RWPE1 (cell line): ENCODE data around the gene DOCK3.

Source experiments
- CTCF ChIA-PET: fragments of 350-600 bp; sonication (Branson Sonifier 250); formaldehyde crosslinking; extraction: SDS; loops from one replicate; lab custom pipeline; 2021; lab: Yijun Ruan, JAX
- POLR2A ChIA-PET: fragments of 400-600 bp; formaldehyde crosslinking; extraction: SDS; loops from one replicate; lab custom pipeline; 2020; ENCODE audit warnings: antibody characterized with exemption; ENCODE audit not compliant: low non-redundant PET; lab: Yijun Ruan, JAX
- DNase-seq: peaks from one replicate; pipeline ENCODE4 v3.0.0; 2012; ENCODE audit warnings: low spot score
- H3K27ac ChIP-seq: fragments of 450-650 bp; 2 replicates; pipeline ENCODE4 v1.5.1; 2017
- CTCF ChIP-seq: fragments of 450-650 bp; conservative IDR thresholded peaks from 2 replicates; pipeline ENCODE4 v1.5.1; 2017; ENCODE audit warnings: low read depth, mild to moderate bottlenecking

DOCK3 gene

GRCh38 chr3:51354731-51355615 is 680.2 kb downstream of the DOCK3 start:
- POLR2A ChIA-PET = no interaction called here
- H3K27ac ChIP-seq = no peak overlapping the region
- no peak for DNase-seq
- TF ChIP-seq CTCF = no peak
- CTCF ChIA-PET = no interaction called here

GRCh38 chr3:51355891-51356578 is 681.3 kb downstream of the DOCK3 start:
- POLR2A ChIA-PET = no interaction called here
- TF ChIP-seq CTCF = no peak
- CTCF ChIA-PET = no interaction called here
- no peak overlapping the region for H3K27ac ChIP-seq
- DNase-seq = no peak

- no peak for TF ChIP-seq CTCF
- POLR2A ChIA-PET = no interaction called here
- no peak overlapping the region for H3K27ac ChIP-seq
- DNase-seq = no peak
- CTCF ChIA-PET = interaction anchor here (0.6 kb wide), 1 partner anchor 9 kb away, joined by 3 read pairs; no protein-coding TSS in a partner anchor
Measured at GRCh38 chr3:51357856-51358255, 683.1 kb downstream of the DOCK3 start.

GRCh38 chr3:51358981-51359380 is 684.3 kb downstream of the DOCK3 start:
- no peak for DNase-seq
- H3K27ac ChIP-seq = no peak overlapping the region
- no peak for TF ChIP-seq CTCF
- CTCF ChIA-PET = interaction anchor here (0.6 to 0.7 kb wide), 2 partner anchors 72 to 804 kb away, joined by 3 to 5 read pairs; no protein-coding TSS in a partner anchor
- POLR2A ChIA-PET = no interaction called here

- ChIA-PET POLR2A (no interaction called here), CTCF (interaction anchor here (0.6 kb wide), 1 partner anchor 356 kb away, joined by 3 read pairs; no protein-coding TSS in a partner anchor)
- TF ChIP-seq CTCF = no peak
- no peak for DNase-seq
- no peak overlapping the region for H3K27ac ChIP-seq
Measured at GRCh38 chr3:51360806-51361205, 686.1 kb downstream of the DOCK3 start.

- H3K27ac ChIP-seq = no peak overlapping the region
- DNase-seq = no peak
- CTCF ChIA-PET = no interaction called here
- POLR2A ChIA-PET = no interaction called here
- TF ChIP-seq CTCF = no peak
Measured at GRCh38 chr3:51361746-51362145, 687.0 kb downstream of the DOCK3 start.
